ENCODE measurements around the gene GSK3A. TPM values are rescaled to one million over a fixed set of nuclear protein-coding genes. Genes with fewer than 3 reads are reported as not detected.

The GSK3A gene
- total and polyA plus RNA-seq, 2 of the 4 experiments (the other 2 are of a cell fraction): 8.1 to 43.3 TPM

GRCh38 chr19:42274065-42274682 lies 31.8 kb upstream of the GSK3A start:
- Histone ChIP-seq H3K9me3 (ENCODE audit: control insufficient read depth, insufficient read depth, low read length) (no peaks in the 10 kb centered on the region), H2BK15ac (ENCODE audit: low read depth, low read length) (no peak overlapping the region), H3K4me3 (ENCODE audit: insufficient read depth, low read depth, low read length) (no peak overlapping the region), H3K27ac (ENCODE audit: insufficient read depth, low read length) (no peak overlapping the region), H2BK20ac (ENCODE audit: low read depth, low read length) (no peak overlapping the region), H3K9ac (ENCODE audit: low read depth, low read length) (no peak overlapping the region), H4K5ac (ENCODE audit: low read depth, low read length) (no peak overlapping the region), H3K4ac (ENCODE audit: low read depth, low read length) (no peak overlapping the region), H3K56ac (ENCODE audit: extremely low read depth, insufficient read depth, low read length) (no peak overlapping the region), H2AK5ac (ENCODE audit: low read depth, low read length) (no peak overlapping the region), H4K8ac (ENCODE audit: low read depth in 2 of 2, low read length in 2 of 2) (no peak overlapping the region), H3K4me1 (ENCODE audit: control insufficient read depth, insufficient read depth, low read length) (peaks cover 25% of the 10 kb centered on the region), H2AFZ (replicated peaks; ENCODE audit: low read length, poor library complexity) (peak overlapping the region; percentile 33), H3K14ac (replicated peaks; ENCODE audit: low read depth, low read length) (no peak overlapping the region), H3K79me1 (ENCODE audit: low read depth in 1 of 2, low read length in 2 of 2) (peaks cover 44 to 81% of the 10 kb centered on the region in 2 experiments), H3K36me3 (ENCODE audit: control insufficient read depth, insufficient read depth, low read length) (peaks cover 29% of the 10 kb centered on the region), H4K20me1 (ENCODE audit: insufficient read depth, low read length) (peaks cover 28% of the 10 kb centered on the region; the same call in 1 of the 2 replicates), H4K91ac (ENCODE audit: insufficient read depth, low read depth, low read length) (no peak overlapping the region), H3K27me3 (ENCODE audit: control insufficient read depth, insufficient read depth, low read length) (no peaks in the 10 kb centered on the region), H3K23ac (ENCODE audit: low read depth, low read length) (peak overlapping the region; percentile 7; the same call in 1 of the 2 replicates), H3K9me1 (ENCODE audit: insufficient read depth, low read length) (peaks cover 8% of the 10 kb centered on the region; the same call in 1 of the 2 replicates), H2AK9ac (replicated peaks; ENCODE audit: low read depth, low read length, poor library complexity) (peak overlapping the region; percentile 58), H3K18ac (ENCODE audit: low read depth, low read length) (no peak overlapping the region), H3K4me2 (ENCODE audit: low read depth, low read length) (no peak overlapping the region), H2BK120ac (ENCODE audit: low read depth, low read length) (no peak overlapping the region), H2BK5ac (ENCODE audit: low read depth, low read length, poor library complexity, severe bottlenecking) (no peak overlapping the region)
- in situ Hi-C loops (cut with MboI; ENCODE audit: low sequenced_read_pairs): no loop called here
- ChIA-PET CTCF (no interaction called here), POLR2A (ENCODE audit: unreplicated experiment) (no interaction called here)
- ATAC-seq (ENCODE audit: low read depth) (no peak), DNase-seq (no peak)
- WGBS, 2 experiments (ENCODE audit: extremely low coverage in 2 of 2, insufficient read length in 1 of 2): 95% methylated on average over 3 of the region's 22 CpGs; no CpG with 5 or more reads in 1 of the 2 experiments
- dilution Hi-C loops (cut with HindIII; ENCODE audit: low sequenced_read_pairs, unreplicated experiment): no loop called here
- no TSS peak for BruUV-seq (replicated peaks)
- intact Hi-C loops (cut with micrococcal nuclease): no loop called here
- TF ChIP-seq BHLHE40 (IDR thresholded peaks at IDR 0.05; ENCODE audit: low read depth, low read length) (no peak), RFX5 (IDR thresholded peaks at IDR 0.05; ENCODE audit: low read depth, low read length) (no peak), POLR2A (IDR thresholded peaks at IDR 0.05; ENCODE audit: low read depth, low read length) (no peak), RAD21 (IDR thresholded peaks at IDR 0.05; ENCODE audit: low read length) (no peak), CHD1 (IDR thresholded peaks at IDR 0.05; ENCODE audit: low read depth, low read length) (no peak), CTCF (conservative IDR thresholded peaks at IDR 0.05; ENCODE audit: low read depth, low read length) (no peak), USF2 (IDR thresholded peaks at IDR 0.05; ENCODE audit: low read depth, low read length) (no peak), MAZ (IDR thresholded peaks at IDR 0.05; ENCODE audit: borderline replicate concordance, low read depth, low read length) (no peak), CEBPB (IDR thresholded peaks at IDR 0.05; ENCODE audit: low read depth, low read length) (no peak), RCOR1 (IDR thresholded peaks at IDR 0.05; ENCODE audit: insufficient replicate concordance, low read length) (no peak), MXI1 (IDR thresholded peaks at IDR 0.05; ENCODE audit: borderline replicate concordance, low read depth, low read length) (no peak), MAFK (IDR thresholded peaks at IDR 0.05; ENCODE audit: low read depth, low read length) (no peak), FOS (IDR thresholded peaks at IDR 0.05; ENCODE audit: low read depth, low read length) (no peak), ELK1 (IDR thresholded peaks at IDR 0.05; ENCODE audit: borderline replicate concordance, low read depth, low read length) (no peak)

Data from IMR-90 (cell line).